ENCODE data around the gene DIS3L2. TPM values are rescaled to one million over a fixed set of nuclear protein-coding genes. Genes with fewer than 3 reads are reported as not detected.
A peak's percentile ranks its signal among the peaks of the same experiment; 100 is the strongest.

Gene DIS3L2
- total and polyA plus RNA-seq, 2 of the 8 experiments (the other 6 are each of a cell fraction or from before 2014, with no cell fraction given), result 11.5 to 21.6 TPM

DNA sequence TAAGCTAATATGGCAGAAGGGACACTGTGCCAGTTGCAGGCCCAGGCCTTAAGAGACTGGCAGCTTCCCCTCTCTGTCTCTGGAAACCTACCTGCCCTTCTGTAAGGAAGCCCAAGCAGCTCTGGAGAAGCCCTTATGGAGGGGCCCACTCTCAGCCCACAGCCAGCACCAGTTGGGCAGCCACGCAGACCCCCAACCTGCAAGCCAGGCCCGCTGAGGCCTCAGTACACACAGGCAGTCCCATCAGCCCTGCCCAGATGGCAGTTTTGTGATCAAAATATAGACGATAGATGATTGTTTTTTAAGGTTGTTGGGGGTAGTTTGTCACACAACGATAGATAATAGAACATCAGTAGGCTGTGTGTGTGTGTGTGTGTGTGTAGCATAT, 380.2 kb downstream of the DIS3L2 start:
- H3K9ac ChIP-seq (replicated peaks in 1 of 4; ENCODE audit: extremely low read depth in 1 of 4, low read depth in 3 of 4, low read length in 3 of 4), result no peak overlapping the region
- H3K18ac ChIP-seq (ENCODE audit: extremely low read depth, low read length), result no peak overlapping the region
- no peak overlapping the region for H2BK5ac ChIP-seq (ENCODE audit: low read depth, low read length)
- H4K8ac ChIP-seq (ENCODE audit: extremely low read depth, insufficient read depth, low read length), result peak overlapping the region; percentile 64; the same call in 1 of the 2 replicates
- H4K20me1 ChIP-seq (replicated peaks in 1 of 2; ENCODE audit: control insufficient read depth in 1 of 2, insufficient read depth in 2 of 2, low read length in 2 of 2), result no peaks in the 10 kb centered on the region
- H3K79me2 ChIP-seq (ENCODE audit: control insufficient read depth in 1 of 2, insufficient read depth in 2 of 2, low read length in 2 of 2), result no peaks in the 10 kb centered on the region
- no peaks in the 10 kb centered on the region; a peak in 1 of 7 replicates for H3K4me1 ChIP-seq (replicated peaks in 1 of 4; ENCODE audit: control insufficient read depth in 3 of 4, insufficient read depth in 4 of 4, low read length in 3 of 4)
- FAIRE-seq (no peak), DNase-seq (ENCODE audit: low read depth in 1 of 2, low spot score in 2 of 2) (peak in 1 of 2 experiments; percentile 22)
- H2BK120ac ChIP-seq (replicated peaks; ENCODE audit: low read depth, low read length), result no peak overlapping the region
- ChIA-PET POLR2A (ENCODE audit: partially characterized antibody) (interaction anchor here (1.1 to 1.4 kb wide), 2 partner anchors 44 to 78 kb away, joined by 3 to 4 read pairs; no protein-coding TSS in a partner anchor), CTCF (ENCODE audit: partially characterized antibody) (interaction anchor here (0.6 to 4.7 kb wide), 21 partner anchors 8 to 441 kb away, joined by 3 to 72 read pairs (median 6); partner anchors contain the start of genes ALPG and NPPC)
- H3K4me2 ChIP-seq (ENCODE audit: insufficient read depth in 1 of 2, low read depth in 2 of 2, low read length in 2 of 2), result no peak overlapping the region
- H3K4ac ChIP-seq (replicated peaks; ENCODE audit: insufficient read length, low read depth, low read length), result no peak overlapping the region
- H3K27ac ChIP-seq (ENCODE audit: low read depth, low read length), result no peak overlapping the region
- H4K91ac ChIP-seq (replicated peaks; ENCODE audit: insufficient read length, low read length), result no peak overlapping the region
- H2AK5ac ChIP-seq (ENCODE audit: low read depth, low read length), result no peak overlapping the region
- no peak overlapping the region for H2AFZ ChIP-seq (ENCODE audit: low read length)
- 96% methylated on average over 4 of the region's 4 CpGs; no CpG with 5 or more reads in 1 of the 2 experiments for WGBS, 2 experiments (ENCODE audit: extremely low coverage in 1 of 2, insufficient coverage in 1 of 2, insufficient read length in 1 of 2, insufficient replicate concordance in 2 of 2, low coverage in 1 of 2, low lambda C conversion rate in 2 of 2, missing lambda C conversion rate in 1 of 2)
- no peak overlapping the region for H3K4me3 ChIP-seq (ENCODE audit: extremely low read depth in 1 of 4, insufficient read depth in 2 of 4, low read depth in 3 of 4, low read length in 4 of 4)
- H3K56ac ChIP-seq (replicated peaks; ENCODE audit: insufficient read length, low read depth, low read length), result no peak overlapping the region
- no peak overlapping the region for H3K14ac ChIP-seq (ENCODE audit: insufficient read length)
- H2BK20ac ChIP-seq (ENCODE audit: low read length), result no peak overlapping the region
- H3K79me1 ChIP-seq (ENCODE audit: low read depth, low read length), result no peaks in the 10 kb centered on the region
- TF ChIP-seq SP2 (IDR thresholded peaks at IDR 0.05; ENCODE audit: low read length) (no peak), CTBP2 (IDR thresholded peaks at IDR 0.05; ENCODE audit: borderline replicate concordance, insufficient read depth, insufficient read length, low read length) (no peak), CHD1 (IDR thresholded peaks at IDR 0.05; ENCODE audit: low read depth, low read length) (no peak), CREB1 (IDR thresholded peaks at IDR 0.05) (no peak)
- TF ChIP-seq, protein P1, sequence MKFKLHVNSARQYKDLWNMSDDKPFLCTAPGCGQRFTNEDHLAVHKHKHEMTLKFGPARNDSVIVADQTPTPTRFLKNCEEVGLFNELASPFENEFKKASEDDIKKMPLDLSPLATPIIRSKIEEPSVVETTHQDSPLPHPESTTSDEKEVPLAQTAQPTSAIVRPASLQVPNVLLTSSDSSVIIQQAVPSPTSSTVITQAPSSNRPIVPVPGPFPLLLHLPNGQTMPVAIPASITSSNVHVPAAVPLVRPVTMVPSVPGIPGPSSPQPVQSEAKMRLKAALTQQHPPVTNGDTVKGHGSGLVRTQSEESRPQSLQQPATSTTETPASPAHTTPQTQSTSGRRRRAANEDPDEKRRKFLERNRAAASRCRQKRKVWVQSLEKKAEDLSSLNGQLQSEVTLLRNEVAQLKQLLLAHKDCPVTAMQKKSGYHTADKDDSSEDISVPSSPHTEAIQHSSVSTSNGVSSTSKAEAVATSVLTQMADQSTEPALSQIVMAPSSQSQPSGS (IDR thresholded peaks at IDR 0.05; ENCODE audit: low read length), result no peak
- H3K23ac ChIP-seq (ENCODE audit: insufficient read length), result no peak overlapping the region
- H4K5ac ChIP-seq (ENCODE audit: insufficient read length, low read depth, low read length), result no peak overlapping the region
- no peaks in the 10 kb centered on the region for H3K23me2 ChIP-seq (ENCODE audit: low read depth, low read length)
- H3K36me3 ChIP-seq (ENCODE audit: control insufficient read depth in 2 of 4, insufficient read depth in 4 of 4, low read length in 3 of 4), result no peaks in the 10 kb centered on the region
- H3K9me3 ChIP-seq (ENCODE audit: insufficient read depth in 2 of 2, low read depth in 1 of 2, low read length in 1 of 2), result no peaks in the 10 kb centered on the region
- H2BK12ac ChIP-seq (ENCODE audit: low read depth, low read length), result no peak overlapping the region
- H3K27me3 ChIP-seq (replicated peaks in 1 of 4; ENCODE audit: control insufficient read depth in 3 of 4, extremely low read depth in 1 of 4, insufficient read depth in 3 of 4, low read length in 3 of 4), result no peaks in the 10 kb centered on the region
- H2BK15ac ChIP-seq (ENCODE audit: low read length), result no peak overlapping the region

All from H1 (cell line).